H9 (cell line): ENCODE data around the gene HUNK. TPM values are rescaled to one million over a fixed set of nuclear protein-coding genes. Genes with fewer than 3 reads are reported as not detected.

Experiments
- DNase-seq: peaks from one replicate; pipeline ENCODE4 v3.0.0-alpha.2; 2017
- H2AFZ ChIP-seq: one replicate; pipeline ENCODE4 v1.6.1; 2013; ENCODE audit warnings: mild to moderate bottlenecking, low read length, control low read depth, moderate library complexity
- H2AK5ac ChIP-seq: 2 replicates; pipeline ENCODE4 v1.6.1; 2013; ENCODE audit warnings: low read length, control low read depth, mixed read lengths; ENCODE audit not compliant: insufficient read length
- H2BK120ac ChIP-seq: one replicate; pipeline ENCODE4 v1.6.1; 2013; ENCODE audit warnings: low read depth, mild to moderate bottlenecking, low read length, control low read depth, inconsistent platforms; ENCODE audit not compliant: poor library complexity, severe bottlenecking
- H2BK12ac ChIP-seq: 2 replicates; pipeline ENCODE4 v1.6.1; 2013; ENCODE audit warnings: low read length, control low read depth, mixed read lengths, low read depth; ENCODE audit not compliant: insufficient read length
- H2BK15ac ChIP-seq: 2 replicates; pipeline ENCODE4 v1.6.1; 2013; ENCODE audit warnings: low read depth, low read length, control low read depth
- H2BK20ac ChIP-seq: one replicate; pipeline ENCODE4 v1.6.1; 2013; ENCODE audit warnings: low read depth, mild to moderate bottlenecking, low read length, control low read depth, inconsistent platforms; ENCODE audit not compliant: poor library complexity, severe bottlenecking
- H2BK5ac ChIP-seq: 2 replicates; pipeline ENCODE4 v1.6.1; 2013; ENCODE audit warnings: low read length, control low read depth, mixed read lengths; ENCODE audit not compliant: insufficient read length
- H3K14ac ChIP-seq: 2 replicates; pipeline ENCODE4 v1.6.1; 2013; ENCODE audit warnings: low read length, control low read depth; ENCODE audit not compliant: insufficient read depth
- H3K18ac ChIP-seq: 2 replicates; pipeline ENCODE4 v1.6.1; 2013; ENCODE audit warnings: low read depth, mild to moderate bottlenecking, mixed read lengths, low read length, control low read depth; ENCODE audit not compliant: insufficient read length
- H3K23ac ChIP-seq: 2 replicates; pipeline ENCODE4 v1.6.1; 2013; ENCODE audit warnings: low read length, control low read depth, mixed read lengths, low read depth; ENCODE audit not compliant: insufficient read length
- H3K23me2 ChIP-seq: 2 replicates; pipeline ENCODE4 v1.6.1; 2013; ENCODE audit warnings: low read depth, mild to moderate bottlenecking, mixed read lengths, low read length, control low read depth; ENCODE audit not compliant: insufficient read length, poor library complexity, severe bottlenecking
- H3K27ac ChIP-seq: 2 replicates; pipeline ENCODE4 v1.5.1; 2013; ENCODE audit warnings: low read length, control low read depth, mixed read lengths, low read depth; ENCODE audit not compliant: insufficient read length
- H3K27me3 ChIP-seq: 2 replicates; pipeline ENCODE4 v1.6.1; 2013; ENCODE audit warnings: low read length, control low read depth, inconsistent platforms; ENCODE audit not compliant: insufficient read depth
- H3K4ac ChIP-seq: 2 replicates; pipeline ENCODE4 v1.6.1; 2013; ENCODE audit warnings: low read depth, mild to moderate bottlenecking, control low read depth, inconsistent platforms, low read length, moderate library complexity
- H3K4me1 ChIP-seq: 2 replicates; pipeline ENCODE4 v1.6.1; 2013; ENCODE audit warnings: low read length, control low read depth, inconsistent platforms; ENCODE audit not compliant: insufficient read depth
- H3K4me2 ChIP-seq: 2 replicates; pipeline ENCODE4 v1.6.1; 2013; ENCODE audit warnings: low read length, control low read depth, mixed read lengths; ENCODE audit not compliant: insufficient read length, insufficient read depth
- H3K56ac ChIP-seq: 2 replicates; pipeline ENCODE4 v1.6.1; 2013; ENCODE audit warnings: low read depth, mild to moderate bottlenecking, mixed read lengths, low read length, control low read depth; ENCODE audit not compliant: insufficient read length
- H3K79me1 ChIP-seq: 2 replicates; pipeline ENCODE4 v1.6.1; 2013; ENCODE audit warnings: low read depth, mild to moderate bottlenecking, moderate library complexity, low read length, control low read depth, inconsistent platforms; ENCODE audit not compliant: insufficient read depth, poor library complexity, severe bottlenecking
- H3K79me2 ChIP-seq: 2 replicates; pipeline ENCODE4 v1.6.1; 2013; ENCODE audit warnings: low read length, control low read depth, inconsistent platforms; ENCODE audit not compliant: insufficient read depth
- H3K9ac ChIP-seq: 2 replicates; pipeline ENCODE4 v1.6.1; 2013; ENCODE audit warnings: low read length, control low read depth, mixed read lengths; ENCODE audit not compliant: insufficient read length; ENCODE audit errors: extremely low read depth
- H3K9me3 ChIP-seq: one replicate; pipeline ENCODE4 v1.6.1; 2013; ENCODE audit warnings: low read depth, low read length, inconsistent platforms; ENCODE audit not compliant: control insufficient read depth
- H3T11ph ChIP-seq: one replicate; pipeline ENCODE4 v1.6.1; 2013; ENCODE audit warnings: mild to moderate bottlenecking, low read length, control low read depth, inconsistent platforms
- H4K20me1 ChIP-seq: one replicate; pipeline ENCODE4 v1.6.1; 2013; ENCODE audit not compliant: control insufficient read depth, insufficient read length, insufficient read depth
- H4K5ac ChIP-seq: 2 replicates; pipeline ENCODE4 v1.6.1; 2013; ENCODE audit warnings: low read depth, mild to moderate bottlenecking, mixed read lengths, low read length, control low read depth; ENCODE audit not compliant: insufficient read length
- H4K8ac ChIP-seq: replicated peaks from 2 replicates; pipeline ENCODE4 v1.6.1; 2013; ENCODE audit warnings: low read length, control low read depth, mixed read lengths, low read depth; ENCODE audit not compliant: insufficient read length
- H4K91ac ChIP-seq: 2 replicates; pipeline ENCODE4 v1.6.1; 2013; ENCODE audit warnings: low read depth, mild to moderate bottlenecking, moderate library complexity, mixed read lengths, low read length, control low read depth; ENCODE audit not compliant: insufficient read length
- H3K27ac Mint-ChIP-seq, 3 experiments: 2 replicates in 2 of 3; 3 replicates in 1 of 3; pipeline ENCODE4 v1.8.0; 2020 to 2021; ENCODE audit warnings: mixed read lengths in 3 of 3, mild to moderate bottlenecking in 1 of 3, moderate library complexity in 1 of 3
- H3K27me3 Mint-ChIP-seq: 2 replicates; pipeline ENCODE4 v1.8.0; 2021; ENCODE audit warnings: low read depth, mild to moderate bottlenecking, moderate library complexity, mixed read lengths
- H3K36me3 Mint-ChIP-seq, 3 experiments: 2 replicates in 2 of 3; 3 replicates in 1 of 3; pipeline ENCODE4 v1.8.0; 2020 to 2021; ENCODE audit warnings: low read depth in 3 of 3, mixed read lengths in 3 of 3; ENCODE audit not compliant: insufficient read depth in 1 of 3
- H3K4me1 Mint-ChIP-seq, 2 experiments: 2 replicates each; pipeline ENCODE4 v1.8.0; 2020; ENCODE audit warnings: mixed read lengths in 2 of 2
- H3K4me3 Mint-ChIP-seq, 2 experiments: 2 replicates in 1 of 2; 3 replicates in 1 of 2; pipeline ENCODE4 v1.8.0; 2020 to 2021; ENCODE audit warnings: mild to moderate bottlenecking in 2 of 2, mixed read lengths in 2 of 2, moderate library complexity in 1 of 2
- H3K9me3 Mint-ChIP-seq, 2 experiments: 2 replicates in 1 of 2; 3 replicates in 1 of 2; pipeline ENCODE4 v1.8.0; 2020; ENCODE audit warnings: mild to moderate bottlenecking in 2 of 2, mixed read lengths in 2 of 2, moderate library complexity in 1 of 2
- CTCF ChIP-seq: fragments of 200-600 bp; sonication (generic); conservative IDR thresholded peaks from 3 replicates; pipeline ENCODE4 v1.8.0; 2021; ENCODE audit warnings: antibody characterized with exemption, mild to moderate bottlenecking
- WGBS: extraction: QIAGEN DNeasy Blood & Tissue Kit; methylation state at CpG from one replicate; pipeline ENCODE4 v1.1.7; 2013; ENCODE audit warnings: missing lambda C conversion rate, low lambda C conversion rate, mixed read lengths; ENCODE audit not compliant: insufficient read length; ENCODE audit errors: extremely low coverage; 5-methylcytosine and 5-hydroxymethylcytosine counted together
- total RNA-seq: library from RNA; stranded (reverse); gene quantifications from 2 replicates; pipeline ENCODE4 v1.2.1, GENCODE V29; 2021

Gene HUNK
- total RNA-seq, 1 experiment from 2014 or later: 5.8 TPM

GRCh38 chr21:31957631-31958030 is 84.8 kb downstream of the HUNK start:
- H3K27ac Mint-ChIP-seq: no peak overlapping the region
- no peaks in the 10 kb centered on the region; the same call in 1 of the 2 replicates for H3K27me3 Mint-ChIP-seq
- Histone ChIP-seq H3K79me2 (no peaks in the 10 kb centered on the region), H2AK5ac (no peak overlapping the region), H3T11ph (no peak overlapping the region), H3K56ac (no peak overlapping the region), H2BK5ac (no peak overlapping the region), H4K5ac (no peak overlapping the region), H2BK120ac (no peak overlapping the region), H3K9ac (no peak overlapping the region), H3K27ac (no peak overlapping the region), H2BK12ac (no peak overlapping the region), H3K18ac (no peak overlapping the region), H2BK15ac (no peak overlapping the region), H3K4me1 (no peaks in the 10 kb centered on the region), H3K14ac (no peak overlapping the region), H3K4ac (no peak overlapping the region), H3K23me2 (no peaks in the 10 kb centered on the region), H2BK20ac (no peak overlapping the region), H2AFZ (no peak overlapping the region), H4K8ac (no peak overlapping the region), H3K4me2 (no peak overlapping the region), H3K27me3 (0 out of 2 replicates have a peak, but pooled peaks cover 3% of the 10 kb centered on the region), H4K91ac (no peak overlapping the region), H4K20me1 (no peaks in the 10 kb centered on the region), H3K23ac (no peak overlapping the region), H3K79me1 (no peaks in the 10 kb centered on the region), H3K9me3 (no peaks in the 10 kb centered on the region)
- peaks cover 10 to 27% (median 11%) of the 10 kb centered on the region in 3 experiments for H3K36me3 Mint-ChIP-seq
- DNase-seq: no peak
- no CpG with 5 or more reads among the region's 2 CpGs for WGBS
- no peak for TF ChIP-seq CTCF
- peaks cover 4 to 9% of the 10 kb centered on the region in 2 experiments for H3K9me3 Mint-ChIP-seq
- H3K4me3 Mint-ChIP-seq: no peak overlapping the region
- H3K4me1 Mint-ChIP-seq: no peaks in the 10 kb centered on the region
